Measurements from ENCODE around the gene DUSP11.

The DUSP11 gene

GRCh38 chr2:73736855-73737779 lies 42.8 kb downstream of the DUSP11 start, which contains the start of gene TPRKB (continued):
- TF ChIP-seq YY2 (tag by site-specific recombination; IDR thresholded peaks at IDR 0.05), result peak; percentile 74
- TF ChIP-seq BCL6B (tag by site-specific recombination; IDR thresholded peaks at IDR 0.05), result no peak
- no peak for TF ChIP-seq ZNF843 (tag by site-specific recombination; IDR thresholded peaks at IDR 0.05)
- no peak for TF ChIP-seq ZNF544 (tag by site-specific recombination; IDR thresholded peaks at IDR 0.05)
- TF ChIP-seq ZNF585B (tag by site-specific recombination; IDR thresholded peaks at IDR 0.05), result no peak
- TF ChIP-seq ZNF132 (tag by site-specific recombination; IDR thresholded peaks at IDR 0.05; ENCODE audit: borderline replicate concordance), result no peak
- TF ChIP-seq ZNF660 (tag by site-specific recombination; IDR thresholded peaks at IDR 0.05), result peak; percentile 73; the same call in 1 of the 2 replicates
- no peak for TF ChIP-seq ZBTB49 (tag by site-specific recombination; IDR thresholded peaks at IDR 0.05; ENCODE audit: low read depth)
- no peak for TF ChIP-seq ZNF548 (tag by site-specific recombination; IDR thresholded peaks at IDR 0.05)
- no peak for TF ChIP-seq ZBTB7A (tag by site-specific recombination; IDR thresholded peaks at IDR 0.05; ENCODE audit: low read depth)
- no peak for TF ChIP-seq ZSCAN4 (tag by site-specific recombination; IDR thresholded peaks at IDR 0.05)
- TF ChIP-seq ZNF776 (tag by site-specific recombination; IDR thresholded peaks at IDR 0.05; ENCODE audit: borderline replicate concordance), result no peak
- no peak for TF ChIP-seq KLF17 (tag by site-specific recombination; IDR thresholded peaks at IDR 0.05)
- TF ChIP-seq ZNF311 (tag by site-specific recombination; IDR thresholded peaks at IDR 0.05; ENCODE audit: borderline replicate concordance), result no peak
- TF ChIP-seq ZNF423 (tag by site-specific recombination; IDR thresholded peaks at IDR 0.05), result no peak
- no peak for TF ChIP-seq ZNF670 (tag by site-specific recombination; IDR thresholded peaks at IDR 0.05; ENCODE audit: low read depth)
- no peak for TF ChIP-seq PRDM2 (tag by site-specific recombination; IDR thresholded peaks at IDR 0.05; ENCODE audit: borderline replicate concordance)
- TF ChIP-seq ZNF571 (tag by site-specific recombination; IDR thresholded peaks at IDR 0.05), result no peak
- no peak for TF ChIP-seq PBX3 (CRISPR knock-in tag; IDR thresholded peaks at IDR 0.05)
- TF ChIP-seq ZNF639 (tag by site-specific recombination; IDR thresholded peaks at IDR 0.05), result 0 out of 2 replicates have a peak, but pooled peaks have one; percentile 52
- no peak for TF ChIP-seq ZNF138 (tag by site-specific recombination; IDR thresholded peaks at IDR 0.05; ENCODE audit: borderline replicate concordance)
- TF ChIP-seq ZNF785 (tag by site-specific recombination; IDR thresholded peaks at IDR 0.05), result no peak

Data from HEK293 (cell line).